K562 (cell line): ENCODE data around the gene COBLL1. TPM values are rescaled to one million over a fixed set of nuclear protein-coding genes. Genes with fewer than 3 reads are reported as not detected.

Source experiments
- ATAC-seq: fragments of 200-7000 bp; cut with Tn5 transposase; 3 replicates; pipeline ENCODE4 v1.9.1; 2020; ENCODE audit warnings: moderate library complexity
- BruUV-seq: library from RNA; stranded (reverse); fragments of 400-500 nt; replicated peaks from 2 replicates; lab custom pipeline; 2021; lab: Mats Ljungman, UMichigan
- CTCF ChIA-PET: fragments of 300-600 bp; formaldehyde crosslinking; extraction: SDS; loops from one replicate; lab custom pipeline; 2021; ENCODE audit warnings: low intra/inter-chr PET ratio; lab: Yijun Ruan, JAX
- POLR2A ChIA-PET: fragments of 300-600, 350-650 bp; sonication (Branson Sonifier 250); formaldehyde crosslinking; extraction: SDS; loops from one replicate; lab custom pipeline; 2021; ENCODE audit warnings: antibody characterized with exemption, inconsistent platforms; lab: Yijun Ruan, JAX
- DNase-seq, 4 experiments: peaks; one replicate each; pipeline versions ENCODE4 v3.0.0 to v3.0.0-alpha.2; 2011 to 2018; ENCODE audit warnings: low spot score in 3 of 4, mixed read lengths in 3 of 4; ENCODE audit errors: extremely low read depth in 1 of 4
- FAIRE-seq: peaks from 2 replicates; lab custom pipeline; 2011; peaks lifted over from hg19 to GRCh38; lab: Jason Lieb, UNC
- H2AFZ ChIP-seq: 2 replicates; pipeline ENCODE4 v1.6.0; 2011; ENCODE audit warnings: low read depth, low read length, control low read depth, inconsistent platforms
- H3K27ac ChIP-seq: fragments of 200-600 bp; 3 replicates; pipeline ENCODE4 v1.8.0; 2011; ENCODE audit warnings: low read depth, mild to moderate bottlenecking, control low read depth, inconsistent platforms, low read length, moderate library complexity, mixed read lengths; ENCODE audit errors: extremely low read depth
- H3K27me3 ChIP-seq, 2 experiments: fragments of 300-600 bp in 1 of 2; 2 replicates in 1 of 2; 3 replicates in 1 of 2; pipeline versions ENCODE4 v1.6.0 to v1.8.0; 2011; ENCODE audit warnings: inconsistent platforms in 2 of 2, low read length in 2 of 2, mild to moderate bottlenecking in 1 of 2, mixed read lengths in 1 of 2, moderate library complexity in 1 of 2; ENCODE audit not compliant: control insufficient read depth in 2 of 2, insufficient read depth in 2 of 2
- H3K36me3 ChIP-seq: fragments of 300-600 bp; 3 replicates; pipeline ENCODE4 v1.8.0; 2011; ENCODE audit warnings: mild to moderate bottlenecking, low read length, inconsistent platforms; ENCODE audit not compliant: control insufficient read depth, insufficient read depth
- H3K4me1 ChIP-seq, 2 experiments: fragments of 200-600 bp in 1 of 2; replicated peaks in 1 of 2; 2 replicates in 1 of 2; 3 replicates in 1 of 2; pipeline versions ENCODE4 v1.5.1 to v1.8.0; 2011; ENCODE audit warnings: inconsistent platforms in 2 of 2, low read length in 2 of 2, mild to moderate bottlenecking in 1 of 2, mixed read lengths in 1 of 2, moderate library complexity in 1 of 2; ENCODE audit not compliant: control insufficient read depth in 2 of 2, insufficient read depth in 2 of 2
- H3K4me2 ChIP-seq: 2 replicates; pipeline ENCODE4 v1.6.1; 2011; ENCODE audit warnings: low read length, control low read depth, inconsistent platforms, mixed read lengths; ENCODE audit not compliant: insufficient read depth
- H3K4me3 ChIP-seq: fragments of 200-600 bp; sonication (generic), shearing (Covaris generic); 2 replicates; pipeline ENCODE4 v1.5.1; 2016; ENCODE audit warnings: control low read depth, inconsistent platforms
- H3K79me2 ChIP-seq: fragments of 200-600 bp; 3 replicates; pipeline ENCODE4 v1.8.0; 2011; ENCODE audit warnings: low read length, inconsistent platforms; ENCODE audit not compliant: control insufficient read depth, insufficient read depth
- H3K9ac ChIP-seq, 2 experiments: 2 replicates each; pipeline versions ENCODE4 v1.6.0 to v1.6.1; 2011; ENCODE audit warnings: low read depth in 2 of 2, low read length in 2 of 2, control low read depth in 1 of 2, inconsistent platforms in 1 of 2, mild to moderate bottlenecking in 1 of 2, mixed read lengths in 1 of 2; ENCODE audit not compliant: insufficient read depth in 1 of 2
- H3K9me1 ChIP-seq: one replicate; pipeline ENCODE4 v1.6.0; 2011; ENCODE audit warnings: inconsistent platforms, mild to moderate bottlenecking, low read length, moderate library complexity; ENCODE audit not compliant: control insufficient read depth, insufficient read depth
- H3K9me3 ChIP-seq: replicated peaks from 2 replicates; pipeline ENCODE4 v1.5.1; 2011; ENCODE audit warnings: low read depth, low read length, inconsistent platforms; ENCODE audit not compliant: control insufficient read depth, insufficient read depth
- H4K20me1 ChIP-seq: replicated peaks from 2 replicates; pipeline ENCODE4 v1.6.1; 2011; ENCODE audit warnings: low read length, inconsistent platforms, mixed read lengths; ENCODE audit not compliant: control insufficient read depth, insufficient read depth
- COPS2 ChIP-seq: fragments of 450-650 bp; conservative IDR thresholded peaks from 2 replicates; pipeline ENCODE4 v1.6.1; 2016; ENCODE audit warnings: mild to moderate bottlenecking, moderate library complexity
- EZH2 ChIP-seq: IDR thresholded peaks from 2 replicates; pipeline ENCODE4 v1.6.1; 2012; ENCODE audit warnings: low read depth, mild to moderate bottlenecking, inconsistent platforms, low read length, borderline replicate concordance
- FOS ChIP-seq: IDR thresholded peaks from 3 replicates; pipeline ENCODE4 v1.6.1; 2011; ENCODE audit not compliant: insufficient read length; ENCODE audit errors: extremely low read depth
- FOXA3 ChIP-seq, 2 experiments: fragments of 450-650 bp in 1 of 2; sonication (generic) in 1 of 2; formaldehyde crosslinking; IDR thresholded peaks in 1 of 2; conservative IDR thresholded peaks in 1 of 2; 2 replicates each; pipeline versions ENCODE4 v1.4.0 to v1.8.0; 2020 to 2022; ENCODE audit warnings: mild to moderate bottlenecking in 2 of 2, missing genetic modification reagents in 1 of 2
- HDAC6 ChIP-seq: IDR thresholded peaks from 2 replicates; pipeline ENCODE4 v1.6.1; 2012; ENCODE audit warnings: low read depth, mild to moderate bottlenecking, control low read depth, inconsistent platforms, low read length, moderate library complexity
- MAFG ChIP-seq: fragments of 450-650 bp; conservative IDR thresholded peaks from 2 replicates; pipeline ENCODE4 v1.6.1; 2016; ENCODE audit warnings: missing genetic modification characterization, missing compliant biosample characterization
- NBN ChIP-seq: fragments of 450-650 bp; IDR thresholded peaks from 2 replicates; pipeline ENCODE4 v1.6.1; 2016; ENCODE audit warnings: low read depth, mild to moderate bottlenecking
- NFATC3 ChIP-seq: fragments of 450-650 bp; IDR thresholded peaks from 2 replicates; pipeline ENCODE4 v1.6.1; 2017; ENCODE audit warnings: mild to moderate bottlenecking
- PCBP2 ChIP-seq: fragments of 200-400 bp; formaldehyde crosslinking; IDR thresholded peaks from 2 replicates; pipeline ENCODE4 v1.6.1; 2018; ENCODE audit warnings: low read length, low read depth, mild to moderate bottlenecking, moderate library complexity; ENCODE audit not compliant: poor library complexity, severe bottlenecking
- SIN3A ChIP-seq, 2 experiments: fragments of 150-350 bp in 1 of 2; IDR thresholded peaks; 2 replicates each; pipeline ENCODE4 v1.6.1; 2011 to 2016; ENCODE audit warnings: borderline replicate concordance in 2 of 2, low read depth in 2 of 2, low read length in 2 of 2, mild to moderate bottlenecking in 2 of 2, moderate library complexity in 2 of 2; ENCODE audit not compliant: control insufficient read depth in 1 of 2
- SMARCC2 ChIP-seq: fragments of 450-650 bp; IDR thresholded peaks from 2 replicates; pipeline ENCODE4 v1.6.1; 2017; ENCODE audit warnings: antibody characterized with exemption, moderate library complexity, mild to moderate bottlenecking, low read depth
- ZFP30 ChIP-seq: fragments of 250-450 bp; sonication (Bioruptor Pico); IDR thresholded peaks from 2 replicates; pipeline ENCODE4 v1.8.0; 2022; ENCODE audit warnings: moderate library complexity, mild to moderate bottlenecking, inconsistent platforms, borderline replicate concordance
- ZNF324 ChIP-seq: fragments of 250-450 bp; sonication (Bioruptor Pico); IDR thresholded peaks from 2 replicates; pipeline ENCODE4 v1.4.0; 2020; ENCODE audit warnings: mild to moderate bottlenecking
- WGBS: fragments of 100-300 bp; shearing (Covaris generic); methylation state at CpG from one replicate; pipeline ENCODE4 v1.1.6; 2016; ENCODE audit warnings: low coverage, mixed read lengths; ENCODE audit not compliant: insufficient coverage; ENCODE audit errors: missing lambda C conversion rate; 5-methylcytosine and 5-hydroxymethylcytosine counted together
- in situ Hi-C: fragments of 300-500 bp; cut with MboI; formaldehyde crosslinking; loops from 4 replicates; pipeline ENCODE4 v1.15.0; 2018; ENCODE audit warnings: inconsistent platforms, mixed read lengths
- intact Hi-C: fragments of 100-400 bp; cut with micrococcal nuclease; formaldehyde crosslinking; loops from 2 replicates; pipeline ENCODE4 v1.14.2; 2022
- polyA plus RNA-seq, 8 experiments: library from polyadenylated mRNA; depleted of rRNA in 4 of 8; stranded (reverse) in 5 of 8; unstranded in 3 of 8; fragments of >200 nt; fragmentation: Nextera tagmentation in 2 of 8; fragmentation: Illumina TruSeq in 1 of 8; extraction: Ambion mirVana in 2 of 8; extraction: Trizol in 1 of 8; gene quantifications; 2 replicates each; pipeline versions ENCODE4 v1.2.1 to v1.2.3, GENCODE V29; 2011 to 2014; ENCODE audit warnings: inconsistent platforms in 1 of 8, missing spikeins in 1 of 8
- total RNA-seq, 7 experiments: library from RNA; depleted of rRNA in 6 of 7; stranded (reverse); fragments of >200 nt in 6 of 7; fragmentation: Illumina TruSeq in 2 of 7; extraction: Trizol in 2 of 7; gene quantifications; 2 replicates each; pipeline versions ENCODE4 v1.2.1 to v1.2.3, GENCODE V29; 2011 to 2021; ENCODE audit warnings: low replicate concordance in 1 of 7
- TF ChIP-seq, protein P1 (sequence below): fragments of 450-650 bp; IDR thresholded peaks from 2 replicates; pipeline ENCODE4 v1.6.1; 2016; ENCODE audit warnings: antibody characterized with exemption
- TF ChIP-seq, protein P2 (sequence below): sonication (generic); formaldehyde crosslinking; IDR thresholded peaks from 2 replicates; pipeline ENCODE4 v1.8.0; 2022; ENCODE audit warnings: mild to moderate bottlenecking, missing genetic modification reagents
- TF ChIP-seq, protein P3 (sequence below): fragments of 450-650 bp; formaldehyde crosslinking; IDR thresholded peaks from 2 replicates; pipeline ENCODE4 v1.4.0; 2020; ENCODE audit warnings: mild to moderate bottlenecking, moderate library complexity
- TF ChIP-seq, protein P4 (sequence below): sonication (generic); formaldehyde crosslinking; IDR thresholded peaks from 2 replicates; pipeline ENCODE4 v1.8.1; 2023; ENCODE audit warnings: mild to moderate bottlenecking, missing genetic modification reagents

The COBLL1 gene
- total and polyA plus RNA-seq, 9 of the 15 experiments (the other 6 are each of a cell fraction or from before 2014, with no cell fraction given): 0.07 to 1.6 (median 0.71) TPM

DNA sequence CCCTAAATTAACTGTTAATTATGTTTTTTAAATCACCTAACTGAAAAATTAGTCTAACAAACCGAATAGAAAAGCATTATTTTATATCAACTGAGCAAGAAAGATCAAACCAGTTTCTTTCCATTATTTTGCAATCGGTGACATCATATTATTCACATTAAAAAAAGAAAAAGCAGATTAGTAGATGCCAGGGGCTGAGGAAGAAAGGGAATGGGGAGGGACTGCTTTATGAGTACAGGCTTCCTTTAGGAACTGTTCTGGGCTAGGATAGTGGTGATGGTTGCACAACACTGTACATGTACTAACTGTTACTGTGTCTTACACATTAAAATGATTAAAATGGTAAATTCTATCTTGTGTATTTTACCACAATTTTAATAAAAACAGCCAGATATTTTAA lies 59.3 kb downstream of the COBLL1 start (continued):
- TF ChIP-seq, protein P1, sequence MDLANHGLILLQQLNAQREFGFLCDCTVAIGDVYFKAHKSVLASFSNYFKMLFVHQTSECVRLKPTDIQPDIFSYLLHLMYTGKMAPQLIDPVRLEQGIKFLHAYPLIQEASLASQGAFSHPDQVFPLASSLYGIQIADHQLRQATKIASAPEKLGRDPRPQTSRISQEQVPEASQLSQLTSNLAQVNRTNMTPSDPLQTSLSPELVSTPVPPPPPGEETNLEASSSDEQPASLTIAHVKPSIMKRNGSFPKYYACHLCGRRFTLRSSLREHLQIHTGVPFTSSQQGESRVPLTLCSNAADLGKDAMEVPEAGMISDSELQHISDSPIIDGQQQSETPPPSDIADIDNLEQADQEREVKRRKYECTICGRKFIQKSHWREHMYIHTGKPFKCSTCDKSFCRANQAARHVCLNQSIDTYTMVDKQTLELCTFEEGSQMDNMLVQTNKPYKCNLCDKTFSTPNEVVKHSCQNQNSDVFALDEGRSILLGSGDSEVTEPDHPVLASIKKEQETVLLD: no peak
- TF ChIP-seq FOS (no peak), ZNF324 (CRISPR knock-in tag) (no peak)
- TF ChIP-seq, protein P2, sequence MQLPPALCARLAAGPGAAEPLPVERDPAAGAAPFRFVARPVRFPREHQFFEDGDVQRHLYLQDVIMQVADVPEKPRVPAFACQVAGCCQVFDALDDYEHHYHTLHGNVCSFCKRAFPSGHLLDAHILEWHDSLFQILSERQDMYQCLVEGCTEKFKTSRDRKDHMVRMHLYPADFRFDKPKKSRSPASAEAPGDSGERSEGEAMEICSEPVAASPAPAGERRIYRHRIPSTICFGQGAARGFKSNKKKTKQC (CRISPR knock-in tag): no peak

DNA sequence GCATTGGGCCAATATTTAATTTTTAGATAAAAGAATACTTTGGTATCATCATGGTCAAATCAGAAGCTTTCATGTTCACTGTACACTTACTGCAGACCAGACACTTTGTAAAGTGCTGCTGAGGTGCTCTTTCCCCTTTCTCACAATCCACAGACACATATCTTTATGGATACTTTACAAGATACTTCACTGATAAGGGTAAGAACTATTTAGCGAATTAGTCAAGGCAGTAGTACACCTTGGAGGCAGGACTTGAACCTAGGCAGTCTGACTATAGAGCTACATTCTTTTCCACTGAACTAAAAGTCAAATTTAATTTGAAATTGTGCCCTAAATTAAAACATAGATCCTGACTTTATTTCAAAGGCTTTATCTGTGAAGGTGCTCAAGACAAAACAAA lies 60.2 kb downstream of the COBLL1 start:
- ATAC-seq (no peak), FAIRE-seq (no peak), DNase-seq (no peak)
- no TSS peak for BruUV-seq
- Histone ChIP-seq H3K9me1 (no peaks in the 10 kb centered on the region), H3K9ac (no peak overlapping the region), H3K27me3 (no peaks in the 10 kb centered on the region), H3K79me2 (no peaks in the 10 kb centered on the region), H3K4me2 (no peak overlapping the region), H3K27ac (no peak overlapping the region), H3K36me3 (no peaks in the 10 kb centered on the region), H3K9me3 (no peaks in the 10 kb centered on the region), H2AFZ (no peak overlapping the region), H4K20me1 (no peaks in the 10 kb centered on the region), H3K4me3 (no peak overlapping the region), H3K4me1 (no peaks in the 10 kb centered on the region)
- ChIA-PET POLR2A (no interaction called here), CTCF (no interaction called here)
- in situ Hi-C loops: no loop called here
- 0% methylated on average over 1 of the region's 1 CpG for WGBS
- intact Hi-C loops: no loop called here
- TF ChIP-seq NFATC3 (no peak), ZFP30 (CRISPR knock-in tag) (no peak), COPS2 (no peak), EZH2 (no peak), SMARCC2 (no peak), FOXA3 (CRISPR knock-in tag; conservative IDR thresholded peaks at IDR 0.05 in 1 of 2, IDR thresholded peaks at IDR 0.05 in 1 of 2) (no peak), PCBP2 (no peak), SIN3A (IDR thresholded peaks at IDR 0.05; ENCODE audit: borderline replicate concordance in 2 of 2, control insufficient read depth in 1 of 2, low read depth in 2 of 2, low read length in 2 of 2) (no peak), HDAC6 (no peak), MAFG (no peak), NBN (no peak)
- TF ChIP-seq, protein P3, sequence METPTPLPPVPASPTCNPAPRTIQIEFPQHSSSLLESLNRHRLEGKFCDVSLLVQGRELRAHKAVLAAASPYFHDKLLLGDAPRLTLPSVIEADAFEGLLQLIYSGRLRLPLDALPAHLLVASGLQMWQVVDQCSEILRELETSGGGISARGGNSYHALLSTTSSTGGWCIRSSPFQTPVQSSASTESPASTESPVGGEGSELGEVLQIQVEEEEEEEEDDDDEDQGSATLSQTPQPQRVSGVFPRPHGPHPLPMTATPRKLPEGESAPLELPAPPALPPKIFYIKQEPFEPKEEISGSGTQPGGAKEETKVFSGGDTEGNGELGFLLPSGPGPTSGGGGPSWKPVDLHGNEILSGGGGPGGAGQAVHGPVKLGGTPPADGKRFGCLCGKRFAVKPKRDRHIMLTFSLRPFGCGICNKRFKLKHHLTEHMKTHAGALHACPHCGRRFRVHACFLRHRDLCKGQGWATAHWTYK (CRISPR knock-in tag): no peak
- TF ChIP-seq, protein P4, sequence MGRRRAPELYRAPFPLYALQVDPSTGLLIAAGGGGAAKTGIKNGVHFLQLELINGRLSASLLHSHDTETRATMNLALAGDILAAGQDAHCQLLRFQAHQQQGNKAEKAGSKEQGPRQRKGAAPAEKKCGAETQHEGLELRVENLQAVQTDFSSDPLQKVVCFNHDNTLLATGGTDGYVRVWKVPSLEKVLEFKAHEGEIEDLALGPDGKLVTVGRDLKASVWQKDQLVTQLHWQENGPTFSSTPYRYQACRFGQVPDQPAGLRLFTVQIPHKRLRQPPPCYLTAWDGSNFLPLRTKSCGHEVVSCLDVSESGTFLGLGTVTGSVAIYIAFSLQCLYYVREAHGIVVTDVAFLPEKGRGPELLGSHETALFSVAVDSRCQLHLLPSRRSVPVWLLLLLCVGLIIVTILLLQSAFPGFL (CRISPR knock-in tag): no peak
